IMR-90 (cell line): ENCODE measurements around the gene IRAK2. TPM values are rescaled to one million over a fixed set of nuclear protein-coding genes. Genes with fewer than 3 reads are reported as not detected.
A peak's percentile ranks its signal among the peaks of the same experiment; 100 is the strongest.

Experiments
- ATAC-seq: fragments of 200-7000 bp; cut with Tn5 transposase; 2 replicates; pipeline ENCODE4 v1.9.1; 2020; ENCODE audit warnings: low read depth, mild to moderate bottlenecking, moderate library complexity
- BruUV-seq: library from RNA; stranded (reverse); fragments of 400-500 nt; replicated peaks from 2 replicates; lab custom pipeline; 2021; lab: Mats Ljungman, UMichigan
- CTCF ChIA-PET: fragments of 300-600 bp; formaldehyde crosslinking; extraction: SDS; loops from one replicate; lab custom pipeline; 2021; ENCODE audit warnings: antibody characterized with exemption; lab: Yijun Ruan, JAX
- POLR2A ChIA-PET: fragments of 300-600 bp; sonication (Branson Sonifier 250); formaldehyde crosslinking; loops from one replicate; lab custom pipeline; 2022; ENCODE audit warnings: antibody characterized with exemption; ENCODE audit not compliant: unreplicated experiment; lab: Charles Lee
- DNase-seq: peaks from one replicate; pipeline ENCODE4 v3.0.0; 2013
- H2AFZ ChIP-seq: replicated peaks from 2 replicates; pipeline ENCODE3; 2013; ENCODE audit warnings: low read length, mild to moderate bottlenecking; ENCODE audit not compliant: poor library complexity
- H2AK5ac ChIP-seq: 2 replicates; pipeline ENCODE4 v1.6.1; 2013; ENCODE audit warnings: low read depth, low read length, inconsistent platforms
- H2AK9ac ChIP-seq: replicated peaks from 2 replicates; pipeline ENCODE3; 2013; ENCODE audit warnings: mild to moderate bottlenecking, low read depth, low read length, moderate library complexity; ENCODE audit not compliant: poor library complexity
- H2BK120ac ChIP-seq: 2 replicates; pipeline ENCODE4 v1.6.1; 2013; ENCODE audit warnings: low read depth, low read length, inconsistent platforms
- H2BK15ac ChIP-seq: 3 replicates; pipeline ENCODE4 v1.6.1; 2013; ENCODE audit warnings: low read depth, low read length, inconsistent platforms
- H2BK20ac ChIP-seq: 2 replicates; pipeline ENCODE4 v1.6.1; 2013; ENCODE audit warnings: low read depth, mild to moderate bottlenecking, inconsistent platforms, low read length, moderate library complexity
- H2BK5ac ChIP-seq: 2 replicates; pipeline ENCODE4 v1.6.1; 2013; ENCODE audit warnings: mild to moderate bottlenecking, low read depth, low read length, inconsistent platforms; ENCODE audit not compliant: poor library complexity, severe bottlenecking
- H3K14ac ChIP-seq: replicated peaks from 2 replicates; pipeline ENCODE4 v1.6.1; 2013; ENCODE audit warnings: low read depth, low read length, inconsistent platforms
- H3K18ac ChIP-seq: 2 replicates; pipeline ENCODE4 v1.6.1; 2013; ENCODE audit warnings: low read depth, low read length, control low read depth
- H3K23ac ChIP-seq: 2 replicates; pipeline ENCODE4 v1.6.1; 2013; ENCODE audit warnings: low read depth, low read length, inconsistent platforms
- H3K27ac ChIP-seq: 2 replicates; pipeline ENCODE4 v1.5.1; 2013; ENCODE audit warnings: mild to moderate bottlenecking, control low read depth, low read length; ENCODE audit not compliant: insufficient read depth
- H3K27me3 ChIP-seq: 2 replicates; pipeline ENCODE4 v1.6.1; 2013; ENCODE audit warnings: low read length; ENCODE audit not compliant: control insufficient read depth, insufficient read depth
- H3K36me3 ChIP-seq: 2 replicates; pipeline ENCODE4 v1.6.1; 2013; ENCODE audit warnings: low read length, mixed read lengths; ENCODE audit not compliant: control insufficient read depth, insufficient read depth
- H3K4ac ChIP-seq: 2 replicates; pipeline ENCODE4 v1.6.1; 2013; ENCODE audit warnings: low read depth, low read length, inconsistent platforms
- H3K4me1 ChIP-seq: 2 replicates; pipeline ENCODE4 v1.6.1; 2013; ENCODE audit warnings: low read length, mixed read lengths; ENCODE audit not compliant: control insufficient read depth, insufficient read depth
- H3K4me2 ChIP-seq: 2 replicates; pipeline ENCODE4 v1.6.1; 2013; ENCODE audit warnings: low read depth, mild to moderate bottlenecking, control low read depth, low read length, moderate library complexity
- H3K4me3 ChIP-seq: 2 replicates; pipeline ENCODE4 v1.5.1; 2013; ENCODE audit warnings: low read depth, mild to moderate bottlenecking, control low read depth, low read length, moderate library complexity; ENCODE audit not compliant: insufficient read depth
- H3K56ac ChIP-seq: 2 replicates; pipeline ENCODE4 v1.6.1; 2013; ENCODE audit warnings: low read length, inconsistent platforms; ENCODE audit not compliant: insufficient read depth; ENCODE audit errors: extremely low read depth
- H3K79me1 ChIP-seq, 2 experiments: 2 replicates each; pipeline ENCODE4 v1.6.1; 2013; ENCODE audit warnings: low read length in 2 of 2, inconsistent platforms in 1 of 2, low read depth in 1 of 2
- H3K9ac ChIP-seq: 2 replicates; pipeline ENCODE4 v1.6.1; 2013; ENCODE audit warnings: low read depth, low read length, control low read depth
- H3K9me1 ChIP-seq: 2 replicates; pipeline ENCODE4 v1.6.1; 2013; ENCODE audit warnings: low read length, inconsistent platforms; ENCODE audit not compliant: insufficient read depth
- H3K9me3 ChIP-seq: 2 replicates; pipeline ENCODE4 v1.6.1; 2013; ENCODE audit warnings: low read length; ENCODE audit not compliant: control insufficient read depth, insufficient read depth
- H4K20me1 ChIP-seq: 2 replicates; pipeline ENCODE4 v1.6.1; 2013; ENCODE audit warnings: low read length, inconsistent platforms; ENCODE audit not compliant: insufficient read depth
- H4K5ac ChIP-seq: 2 replicates; pipeline ENCODE4 v1.6.1; 2013; ENCODE audit warnings: mild to moderate bottlenecking, low read depth, low read length, control low read depth
- H4K8ac ChIP-seq, 2 experiments: 2 replicates each; pipeline ENCODE4 v1.6.1; 2013; ENCODE audit warnings: low read depth in 2 of 2, low read length in 2 of 2, control low read depth in 1 of 2, inconsistent platforms in 1 of 2
- H4K91ac ChIP-seq: 2 replicates; pipeline ENCODE4 v1.6.1; 2013; ENCODE audit warnings: low read depth, low read length, inconsistent platforms; ENCODE audit not compliant: insufficient read depth
- CEBPB ChIP-seq: IDR thresholded peaks from 2 replicates; pipeline ENCODE4 v1.6.1; 2012; ENCODE audit warnings: low read depth, low read length, improper control_type of control experiment
- FOS ChIP-seq: fragments of 150-350 bp; IDR thresholded peaks from 2 replicates; pipeline ENCODE4 v1.6.1; 2016; ENCODE audit warnings: low read depth, low read length
- MAFK ChIP-seq: IDR thresholded peaks from 2 replicates; pipeline ENCODE4 v1.6.1; 2012; ENCODE audit warnings: low read depth, low read length, improper control_type of control experiment
- NFE2L2 ChIP-seq: fragments of 150-350 bp; IDR thresholded peaks from 2 replicates; pipeline ENCODE4 v1.6.1; 2016; ENCODE audit warnings: low read depth, mild to moderate bottlenecking, low read length
- USF2 ChIP-seq: fragments of 150-350 bp; IDR thresholded peaks from 2 replicates; pipeline ENCODE4 v1.6.1; 2017; ENCODE audit warnings: mild to moderate bottlenecking, antibody characterized with exemption, low read length, low read depth
- WGBS, 2 experiments: methylation state at CpG; one replicate each; pipeline versions ENCODE4 v1.1.5 to v1.1.7; 2013; ENCODE audit warnings: missing lambda C conversion rate in 2 of 2; ENCODE audit not compliant: insufficient read length in 1 of 2; ENCODE audit errors: extremely low coverage in 2 of 2; 5-methylcytosine and 5-hydroxymethylcytosine counted together
- dilution Hi-C: fragments of 300-500 bp; cut with HindIII; formaldehyde crosslinking; loops from one replicate; pipeline ENCODE4 v1.14.3; 2018; ENCODE audit warnings: low sequenced_read_pairs; ENCODE audit not compliant: unreplicated experiment
- in situ Hi-C: fragments of 300-500 bp; cut with MboI; formaldehyde crosslinking; loops from 3 replicates; pipeline ENCODE4 v1.14.3; 2019; ENCODE audit warnings: low sequenced_read_pairs, inconsistent platforms, mixed read lengths
- intact Hi-C: fragments of 100-400 bp; cut with micrococcal nuclease; formaldehyde crosslinking; loops from 2 replicates; pipeline ENCODE4 v1.10.0; 2022
- polyA plus RNA-seq, 3 experiments: library from polyadenylated mRNA; depleted of rRNA; stranded (reverse); fragments of >200 nt; gene quantifications; 2 replicates each; pipeline ENCODE4 v1.2.3, GENCODE V29; 2012; ENCODE audit warnings: low replicate concordance in 1 of 3
- total RNA-seq: library from RNA; depleted of rRNA; stranded (reverse); fragments of >200 nt; gene quantifications from 2 replicates; pipeline ENCODE4 v1.2.3, GENCODE V29; 2012

The IRAK2 gene
- total and polyA plus RNA-seq, 2 of the 4 experiments (the other 2 are of a cell fraction), result 6.9 to 8.1 TPM

- H3K9ac ChIP-seq, result peak overlapping the region; percentile 24; the same call in 1 of the 2 replicates
- H3K4me2 ChIP-seq, result no peak overlapping the region
- peaks cover 40% of the 10 kb centered on the region for H3K9me1 ChIP-seq
- 88% methylated on average over 1 of the region's 12 CpGs; no CpG with 5 or more reads in 1 of the 2 experiments for WGBS, 2 experiments
- H4K8ac ChIP-seq, result peak overlapping the region; percentile 51 to 71
- peak overlapping the region; percentile 87 for H2BK5ac ChIP-seq
- peak overlapping the region; percentile 68; the same call in 2 of the 3 replicates for H2BK15ac ChIP-seq
- peak overlapping the region; percentile 33; the same call in 1 of the 2 replicates for H3K18ac ChIP-seq
- no peak overlapping the region for H3K4me3 ChIP-seq
- peaks cover 22 to 65% of the 10 kb centered on the region in 2 experiments for H3K79me1 ChIP-seq
- peak overlapping the region; percentile 86 for H3K23ac ChIP-seq
- H3K4ac ChIP-seq, result peak overlapping the region; percentile 80
- H4K5ac ChIP-seq, result peak overlapping the region; percentile 41
- POLR2A ChIA-PET, result no interaction called here
- peak overlapping the region; percentile 94 for H2AK9ac ChIP-seq
- H3K27me3 ChIP-seq, result no peaks in the 10 kb centered on the region
- DNase-seq (peak; percentile 88), ATAC-seq (peak; percentile 53; the same call in 1 of the 2 replicates)
- CTCF ChIA-PET, result no interaction called here
- H2AFZ ChIP-seq, result peak overlapping the region; percentile 27
- TF ChIP-seq NFE2L2 (peak; percentile 2; the same call in 1 of the 2 replicates), USF2 (peak; percentile 23; the same call in 1 of the 2 replicates), CEBPB (peak; percentile 60; the same call in 1 of the 2 replicates), FOS (no peak), MAFK (no peak)
- dilution Hi-C loops (no loop called here), intact Hi-C loops (no loop called here), in situ Hi-C loops (no loop called here)
- H3K36me3 ChIP-seq, result peaks cover 2% of the 10 kb centered on the region; the same call in 1 of the 2 replicates
- no TSS peak for BruUV-seq
- H2BK120ac ChIP-seq, result peak overlapping the region; percentile 84
- H4K20me1 ChIP-seq, result no peaks in the 10 kb centered on the region
- peak overlapping the region; percentile 99 for H2AK5ac ChIP-seq
- peaks cover 29% of the 10 kb centered on the region for H3K4me1 ChIP-seq
- H3K14ac ChIP-seq, result peak overlapping the region; percentile 86
- peak overlapping the region; percentile 86 for H4K91ac ChIP-seq
- peak overlapping the region; percentile 90 for H2BK20ac ChIP-seq
- 0 out of 2 replicates have a peak overlapping the region, but pooled peaks have one; percentile 13 for H3K56ac ChIP-seq
- no peaks in the 10 kb centered on the region for H3K9me3 ChIP-seq
- H3K27ac ChIP-seq, result peak overlapping the region; percentile 19
Measured at GRCh38 chr3:10198761-10199649, 34.3 kb downstream of the IRAK2 start.
